ENCODE measurements around the gene FAM174B.

The FAM174B gene

GRCh38 chr15:92591275-92591674 lies 64.3 kb downstream of the FAM174B start:
- H3K9ac ChIP-seq, result no peak overlapping the region
- TF ChIP-seq Cebpa-rat (IDR thresholded peaks at IDR 0.05), result no peak
- no peak overlapping the region for H3K4me3 ChIP-seq
- no peaks in the 10 kb centered on the region for H3K27me3 ChIP-seq
- H3K9me3 ChIP-seq, result no peaks in the 10 kb centered on the region
- H3K4me2 ChIP-seq, result no peak overlapping the region
- H3K4me1 ChIP-seq, result no peaks in the 10 kb centered on the region
- H3K36me3 ChIP-seq, result no peaks in the 10 kb centered on the region
- no peaks in the 10 kb centered on the region for H4K20me1 ChIP-seq
- H3K27ac ChIP-seq, result no peak overlapping the region

DNA sequence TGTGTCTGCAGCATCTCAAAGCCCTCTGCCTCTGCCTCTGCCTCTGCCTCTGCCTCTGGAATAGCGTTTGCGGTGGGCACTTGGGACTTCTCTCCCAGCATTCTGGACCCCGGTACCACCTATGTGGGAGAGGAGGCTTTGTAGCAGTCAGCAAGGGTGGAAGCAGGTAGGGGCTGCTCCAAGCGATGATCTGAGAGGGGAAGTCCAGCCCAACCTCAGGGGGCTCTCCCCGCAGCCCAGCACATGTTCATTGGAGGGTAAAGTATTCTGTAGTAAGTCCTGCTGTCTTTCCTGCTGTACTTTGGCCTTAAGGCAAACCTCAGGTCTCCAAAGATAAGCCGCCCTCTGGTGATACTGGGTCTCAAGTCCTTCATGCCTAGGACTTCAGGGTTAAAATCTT lies 68.6 kb downstream of the FAM174B start:
- no peaks in the 10 kb centered on the region for H3K36me3 ChIP-seq
- no peak for TF ChIP-seq Cebpa-rat (IDR thresholded peaks at IDR 0.05)
- H3K9me3 ChIP-seq, result no peaks in the 10 kb centered on the region
- H3K27me3 ChIP-seq, result no peaks in the 10 kb centered on the region
- H3K4me1 ChIP-seq, result no peaks in the 10 kb centered on the region
- H3K9ac ChIP-seq, result no peak overlapping the region
- H3K4me3 ChIP-seq, result no peak overlapping the region
- no peak overlapping the region for H3K27ac ChIP-seq
- no peak overlapping the region for H3K4me2 ChIP-seq
- no peaks in the 10 kb centered on the region for H4K20me1 ChIP-seq

DNA sequence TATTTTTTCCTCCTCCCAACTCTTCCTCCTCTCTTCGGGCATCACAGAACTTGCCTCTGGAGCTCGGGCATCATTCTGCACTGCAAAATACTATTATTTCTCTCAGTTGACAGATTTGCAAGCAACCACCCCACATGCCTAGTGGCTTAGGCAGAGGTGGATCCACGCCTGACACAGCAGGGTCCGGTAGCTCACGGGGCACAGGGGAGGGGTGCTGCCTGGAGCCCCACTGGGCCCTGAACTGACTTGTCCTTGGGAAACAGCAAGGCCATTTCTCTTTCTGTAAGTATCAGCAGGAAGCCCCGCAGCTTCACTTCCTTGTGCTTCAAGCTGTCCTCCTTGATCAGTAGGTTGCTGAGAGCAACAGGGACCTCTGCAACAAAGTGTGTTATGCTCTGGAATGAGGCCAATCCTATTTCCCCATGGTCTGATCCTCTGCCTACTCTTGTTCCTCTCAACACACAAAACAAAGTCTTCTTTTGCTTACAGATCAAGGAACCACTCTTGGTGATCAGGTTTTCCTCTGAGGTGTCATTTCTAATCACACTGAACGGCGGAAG lies 69.1 kb downstream of the FAM174B start:
- no peaks in the 10 kb centered on the region for H3K27me3 ChIP-seq
- H3K9ac ChIP-seq, result no peak overlapping the region
- no peak overlapping the region for H3K4me2 ChIP-seq
- H4K20me1 ChIP-seq, result no peaks in the 10 kb centered on the region
- H3K9me3 ChIP-seq, result no peaks in the 10 kb centered on the region
- no peaks in the 10 kb centered on the region for H3K36me3 ChIP-seq
- no peak for TF ChIP-seq Cebpa-rat (IDR thresholded peaks at IDR 0.05)
- H3K27ac ChIP-seq, result no peak overlapping the region
- H3K4me1 ChIP-seq, result no peaks in the 10 kb centered on the region
- no peak overlapping the region for H3K4me3 ChIP-seq

DNA sequence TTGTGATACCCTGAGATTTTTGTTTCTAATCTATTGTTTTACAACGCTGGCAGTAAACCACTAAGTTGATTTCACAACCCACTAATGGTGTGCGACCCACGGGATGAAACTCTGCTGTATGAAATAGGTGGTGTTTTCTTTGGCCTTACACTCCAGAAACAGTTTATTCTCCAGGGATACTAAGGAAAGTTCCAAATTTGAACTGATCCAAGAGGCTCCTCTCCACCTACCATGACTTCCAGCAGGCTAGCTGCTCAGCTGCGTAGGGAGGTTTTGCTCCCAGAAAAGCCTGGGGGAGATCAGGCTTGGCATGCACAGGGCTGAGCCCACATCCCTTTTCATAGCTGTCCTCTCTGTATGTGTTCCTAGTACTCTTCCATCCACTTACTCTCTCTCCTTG lies 71.5 kb downstream of the FAM174B start:
- H3K9ac ChIP-seq, result no peak overlapping the region
- TF ChIP-seq Cebpa-rat (IDR thresholded peaks at IDR 0.05), result no peak
- no peak overlapping the region for H3K27ac ChIP-seq
- no peak overlapping the region for H3K4me2 ChIP-seq
- no peaks in the 10 kb centered on the region for H3K27me3 ChIP-seq
- no peaks in the 10 kb centered on the region for H3K36me3 ChIP-seq
- H3K4me1 ChIP-seq, result no peaks in the 10 kb centered on the region
- no peaks in the 10 kb centered on the region for H3K9me3 ChIP-seq
- H3K4me3 ChIP-seq, result no peak overlapping the region
- no peaks in the 10 kb centered on the region for H4K20me1 ChIP-seq

DNA sequence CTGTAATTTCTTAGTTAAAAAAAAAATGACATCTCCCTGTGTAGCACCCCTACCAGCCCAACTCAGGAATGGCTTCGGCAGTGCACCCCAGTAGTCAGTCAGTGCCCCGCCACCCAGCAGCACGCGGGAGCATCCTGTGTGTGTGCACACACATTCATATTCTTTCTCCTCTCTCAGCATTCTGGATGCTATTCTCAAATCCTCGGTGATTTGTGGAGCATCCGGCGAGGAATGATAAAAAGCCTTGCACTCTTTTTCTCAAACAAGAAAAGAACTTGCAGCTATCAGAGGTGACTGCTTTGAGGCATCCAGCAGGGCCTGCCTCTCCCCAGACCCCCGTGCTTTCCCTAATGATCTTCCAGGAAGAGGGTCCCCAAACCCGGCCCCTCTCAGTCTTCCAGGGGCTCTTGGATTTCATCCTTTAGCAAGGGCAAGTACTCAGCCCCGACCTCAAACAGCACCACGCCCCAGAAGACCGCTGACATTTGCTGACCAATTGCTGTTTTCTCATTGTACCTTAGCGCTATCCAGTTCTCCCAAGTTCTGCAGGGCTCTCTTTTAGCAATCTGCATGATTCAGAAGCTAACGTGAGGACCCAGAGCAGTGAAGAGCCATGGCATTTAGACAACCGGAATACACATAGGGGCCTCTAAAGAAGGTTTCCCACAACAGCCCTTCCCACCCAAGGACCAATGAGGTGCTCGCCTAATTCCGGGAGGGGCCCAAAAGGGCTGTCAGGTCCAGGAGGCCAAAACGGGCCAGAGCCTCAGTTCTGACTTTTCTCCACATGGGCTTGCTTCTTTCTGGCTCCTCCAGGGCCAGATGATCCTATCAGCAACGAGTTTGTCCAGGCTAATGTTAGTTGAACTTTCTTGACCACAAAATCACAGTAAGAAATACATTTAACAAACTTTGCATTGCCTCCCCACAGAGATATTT lies 72.2 kb downstream of the FAM174B start:
- no peaks in the 10 kb centered on the region for H3K4me1 ChIP-seq
- H3K9me3 ChIP-seq, result no peaks in the 10 kb centered on the region
- H3K9ac ChIP-seq, result no peak overlapping the region
- no peak overlapping the region for H3K27ac ChIP-seq
- H3K27me3 ChIP-seq, result no peaks in the 10 kb centered on the region
- no peaks in the 10 kb centered on the region for H4K20me1 ChIP-seq
- no peaks in the 10 kb centered on the region for H3K36me3 ChIP-seq
- no peak overlapping the region for H3K4me2 ChIP-seq
- H3K4me3 ChIP-seq, result no peak overlapping the region
- no peak for TF ChIP-seq Cebpa-rat (IDR thresholded peaks at IDR 0.05)

- no peak overlapping the region for H3K27ac ChIP-seq
- H3K27me3 ChIP-seq, result no peaks in the 10 kb centered on the region
- no peaks in the 10 kb centered on the region for H3K36me3 ChIP-seq
- H3K4me2 ChIP-seq, result no peak overlapping the region
- no peaks in the 10 kb centered on the region for H3K9me3 ChIP-seq
- no peaks in the 10 kb centered on the region for H3K4me1 ChIP-seq
- no peak overlapping the region for H3K9ac ChIP-seq
- no peak overlapping the region for H3K4me3 ChIP-seq
- TF ChIP-seq Cebpa-rat (IDR thresholded peaks at IDR 0.05), result no peak
- H4K20me1 ChIP-seq, result no peaks in the 10 kb centered on the region
Measured at GRCh38 chr15:92582206-92582605, 73.4 kb downstream of the FAM174B start.

GRCh38 chr15:92580933-92581445 lies 74.6 kb downstream of the FAM174B start:
- Histone ChIP-seq H3K4me2 (no peak overlapping the region), H3K27me3 (no peaks in the 10 kb centered on the region), H3K9ac (no peak overlapping the region), H3K36me3 (no peaks in the 10 kb centered on the region), H3K9me3 (no peaks in the 10 kb centered on the region), H4K20me1 (no peaks in the 10 kb centered on the region), H3K4me3 (no peak overlapping the region), H3K4me1 (no peaks in the 10 kb centered on the region), H3K27ac (no peak overlapping the region)
- TF ChIP-seq Cebpa-rat (IDR thresholded peaks at IDR 0.05), result no peak

DNA sequence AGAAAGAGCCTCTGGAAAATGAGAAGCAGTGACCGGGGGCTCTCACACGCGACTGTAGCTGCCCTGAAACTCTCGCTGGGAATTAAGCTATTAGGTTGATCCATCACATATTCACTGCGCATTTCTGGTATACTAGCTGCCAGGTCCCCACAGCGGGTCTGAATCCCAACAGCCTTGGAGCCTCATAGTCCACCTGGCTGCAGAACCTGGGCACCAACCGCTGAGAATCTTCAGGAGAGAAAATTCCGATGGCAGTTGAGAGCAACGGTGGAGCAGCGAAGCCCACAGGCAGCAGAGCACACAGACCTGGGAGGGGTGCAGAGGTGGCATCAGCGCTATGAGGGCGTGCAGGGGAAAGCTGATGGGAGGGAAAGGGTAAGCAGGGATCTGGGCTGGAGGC lies 75.1 kb downstream of the FAM174B start:
- no peak for TF ChIP-seq Cebpa-rat (IDR thresholded peaks at IDR 0.05)
- H4K20me1 ChIP-seq, result no peaks in the 10 kb centered on the region
- no peak overlapping the region for H3K27ac ChIP-seq
- H3K9ac ChIP-seq, result no peak overlapping the region
- H3K36me3 ChIP-seq, result no peaks in the 10 kb centered on the region
- H3K4me1 ChIP-seq, result no peaks in the 10 kb centered on the region
- no peak overlapping the region for H3K4me3 ChIP-seq
- no peak overlapping the region for H3K4me2 ChIP-seq
- no peaks in the 10 kb centered on the region for H3K9me3 ChIP-seq
- no peaks in the 10 kb centered on the region for H3K27me3 ChIP-seq

DNA sequence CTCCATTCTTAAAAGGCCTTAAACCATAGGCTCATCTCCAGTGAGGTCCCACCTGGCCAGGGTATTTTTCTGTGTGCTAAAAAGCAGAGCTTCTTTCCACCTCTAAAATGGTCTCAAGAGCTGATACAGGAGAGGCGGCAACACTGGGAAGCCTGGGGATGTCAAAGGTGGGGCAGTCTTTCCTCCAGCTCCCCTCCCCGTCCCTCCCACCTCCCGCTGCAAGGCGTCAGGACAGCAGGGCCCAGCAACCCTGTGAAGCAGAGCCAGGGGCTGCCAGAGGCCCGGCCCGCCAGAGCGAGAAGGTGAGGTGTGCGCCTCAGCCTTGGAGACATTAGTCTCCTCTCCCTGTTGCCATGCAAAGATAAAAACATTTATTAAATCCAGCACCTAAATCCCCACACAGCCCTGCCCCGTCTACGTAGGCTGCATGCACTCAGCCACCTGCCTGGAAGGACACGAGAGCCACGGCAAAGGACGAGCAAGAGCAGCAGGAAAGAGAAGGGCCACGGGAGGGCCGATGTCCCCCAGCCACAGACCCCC lies 75.6 kb downstream of the FAM174B start:
- Histone ChIP-seq H3K9me3 (no peaks in the 10 kb centered on the region), H3K9ac (no peak overlapping the region), H3K27me3 (no peaks in the 10 kb centered on the region), H4K20me1 (no peaks in the 10 kb centered on the region), H3K4me1 (no peaks in the 10 kb centered on the region), H3K27ac (no peak overlapping the region), H3K4me3 (no peak overlapping the region), H3K4me2 (no peak overlapping the region), H3K36me3 (no peaks in the 10 kb centered on the region)
- no peak for TF ChIP-seq Cebpa-rat (IDR thresholded peaks at IDR 0.05)

GRCh38 chr15:92579486-92579885 lies 76.1 kb downstream of the FAM174B start:
- no peak for TF ChIP-seq Cebpa-rat (IDR thresholded peaks at IDR 0.05)
- Histone ChIP-seq H4K20me1 (no peaks in the 10 kb centered on the region), H3K27ac (no peak overlapping the region), H3K9me3 (no peaks in the 10 kb centered on the region), H3K27me3 (no peaks in the 10 kb centered on the region), H3K4me1 (no peaks in the 10 kb centered on the region), H3K4me3 (no peak overlapping the region), H3K36me3 (no peaks in the 10 kb centered on the region), H3K4me2 (no peak overlapping the region), H3K9ac (no peak overlapping the region)

Data from BLaER1 (cell line).